ENCODE measurements around the gene SNCAIP. TPM values are rescaled to one million over a fixed set of nuclear protein-coding genes. Genes with fewer than 3 reads are reported as not detected.

Gene SNCAIP
- total RNA-seq, 1 experiment from 2014 or later: 0.21 TPM

DNA sequence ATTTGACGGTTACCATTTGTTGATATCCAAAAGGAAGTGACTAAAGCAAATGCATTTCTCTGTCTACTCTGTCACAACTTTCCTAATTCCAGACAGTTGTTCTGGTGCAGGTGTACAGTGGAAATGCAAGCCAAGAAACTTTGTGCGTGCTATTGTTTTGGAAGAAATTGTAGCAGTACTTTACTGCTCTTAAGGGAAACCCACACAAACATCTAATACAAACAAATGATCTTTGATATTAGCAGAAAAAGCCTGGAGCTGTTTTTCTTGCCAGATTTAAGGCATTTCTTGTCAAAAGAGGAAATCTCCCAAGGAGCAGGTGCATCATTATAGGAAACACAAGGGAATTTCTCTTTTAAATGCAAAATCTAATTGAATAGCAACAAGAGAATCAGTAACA is 2.0 kb downstream of the SNCAIP start:
- no peaks in the 10 kb centered on the region for H3K9me3 Mint-ChIP-seq (ENCODE audit: unreplicated experiment)
- no peak overlapping the region for H3K27ac Mint-ChIP-seq (ENCODE audit: low read depth, unreplicated experiment)
- no peaks in the 10 kb centered on the region for H3K36me3 Mint-ChIP-seq (ENCODE audit: insufficient read depth, unreplicated experiment)
- intact Hi-C loops (cut with micrococcal nuclease): loop anchor here (5.0 kb wide), 1 partner anchor 117 kb away; no protein-coding TSS in a partner anchor
- POLR2A ChIA-PET: interaction anchor here (1.1 to 1.7 kb wide), 2 partner anchors 9 to 132 kb away, joined by 3 to 4 read pairs; no protein-coding TSS in a partner anchor
- DNase-seq (ENCODE audit: unreplicated experiment): no peak
- peaks cover 30% of the 10 kb centered on the region for H3K27me3 Mint-ChIP-seq (ENCODE audit: insufficient read depth, unreplicated experiment)
- CTCF ChIA-PET: interaction anchor here (1.9 to 3.7 kb wide), 2 partner anchors 54 to 118 kb away, joined by 3 to 12 read pairs; no protein-coding TSS in a partner anchor
- BruUV-seq (replicated peaks): no TSS peak
- no peak overlapping the region for H3K4me3 Mint-ChIP-seq (ENCODE audit: unreplicated experiment)
- TF ChIP-seq, protein P1, sequence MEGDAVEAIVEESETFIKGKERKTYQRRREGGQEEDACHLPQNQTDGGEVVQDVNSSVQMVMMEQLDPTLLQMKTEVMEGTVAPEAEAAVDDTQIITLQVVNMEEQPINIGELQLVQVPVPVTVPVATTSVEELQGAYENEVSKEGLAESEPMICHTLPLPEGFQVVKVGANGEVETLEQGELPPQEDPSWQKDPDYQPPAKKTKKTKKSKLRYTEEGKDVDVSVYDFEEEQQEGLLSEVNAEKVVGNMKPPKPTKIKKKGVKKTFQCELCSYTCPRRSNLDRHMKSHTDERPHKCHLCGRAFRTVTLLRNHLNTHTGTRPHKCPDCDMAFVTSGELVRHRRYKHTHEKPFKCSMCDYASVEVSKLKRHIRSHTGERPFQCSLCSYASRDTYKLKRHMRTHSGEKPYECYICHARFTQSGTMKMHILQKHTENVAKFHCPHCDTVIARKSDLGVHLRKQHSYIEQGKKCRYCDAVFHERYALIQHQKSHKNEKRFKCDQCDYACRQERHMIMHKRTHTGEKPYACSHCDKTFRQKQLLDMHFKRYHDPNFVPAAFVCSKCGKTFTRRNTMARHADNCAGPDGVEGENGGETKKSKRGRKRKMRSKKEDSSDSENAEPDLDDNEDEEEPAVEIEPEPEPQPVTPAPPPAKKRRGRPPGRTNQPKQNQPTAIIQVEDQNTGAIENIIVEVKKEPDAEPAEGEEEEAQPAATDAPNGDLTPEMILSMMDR (IDR thresholded peaks at IDR 0.05; ENCODE audit: unreplicated experiment): no peak
- peaks cover 13% of the 10 kb centered on the region for H3K4me1 Mint-ChIP-seq (ENCODE audit: insufficient read depth, unreplicated experiment)

DNA sequence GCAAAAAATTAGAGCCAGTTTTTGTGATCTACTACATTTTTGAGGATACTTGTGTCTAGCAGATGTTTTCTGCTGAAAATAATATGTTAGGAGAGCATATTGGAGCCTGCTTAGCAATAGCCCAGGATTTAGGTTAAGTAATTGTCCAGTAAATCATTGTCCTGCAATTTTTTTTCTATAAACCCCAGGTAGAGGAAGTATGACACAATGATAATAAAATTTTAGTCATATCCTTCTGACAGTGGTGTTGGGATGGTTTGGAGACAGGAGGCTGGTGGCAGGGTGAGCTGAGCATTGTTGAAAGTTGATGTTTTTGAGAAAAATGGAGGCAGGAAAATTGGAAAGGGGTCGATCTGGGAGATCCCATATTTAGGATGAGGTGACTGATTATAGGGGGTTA is 3.5 kb downstream of the SNCAIP start:
- TF ChIP-seq, protein P1 (IDR thresholded peaks at IDR 0.05; ENCODE audit: unreplicated experiment): no peak
- no peak overlapping the region for H3K27ac Mint-ChIP-seq (ENCODE audit: low read depth, unreplicated experiment)
- DNase-seq (ENCODE audit: unreplicated experiment): no peak
- ChIA-PET CTCF (interaction anchor here (0.6 to 3.7 kb wide), 4 partner anchors 13 to 120 kb away, joined by 3 to 12 read pairs (median 3); no protein-coding TSS in a partner anchor), POLR2A (interaction anchor here (1.7 kb wide), 1 partner anchor 8 kb away, joined by 4 read pairs; no protein-coding TSS in a partner anchor)
- intact Hi-C loops (cut with micrococcal nuclease): no loop called here
- H3K27me3 Mint-ChIP-seq (ENCODE audit: insufficient read depth, unreplicated experiment): peaks cover 30% of the 10 kb centered on the region
- no peak overlapping the region for H3K4me3 Mint-ChIP-seq (ENCODE audit: unreplicated experiment)
- no TSS peak for BruUV-seq (replicated peaks)
- peaks cover 13% of the 10 kb centered on the region for H3K4me1 Mint-ChIP-seq (ENCODE audit: insufficient read depth, unreplicated experiment)
- H3K36me3 Mint-ChIP-seq (ENCODE audit: insufficient read depth, unreplicated experiment): no peaks in the 10 kb centered on the region
- H3K9me3 Mint-ChIP-seq (ENCODE audit: unreplicated experiment): no peaks in the 10 kb centered on the region

DNA sequence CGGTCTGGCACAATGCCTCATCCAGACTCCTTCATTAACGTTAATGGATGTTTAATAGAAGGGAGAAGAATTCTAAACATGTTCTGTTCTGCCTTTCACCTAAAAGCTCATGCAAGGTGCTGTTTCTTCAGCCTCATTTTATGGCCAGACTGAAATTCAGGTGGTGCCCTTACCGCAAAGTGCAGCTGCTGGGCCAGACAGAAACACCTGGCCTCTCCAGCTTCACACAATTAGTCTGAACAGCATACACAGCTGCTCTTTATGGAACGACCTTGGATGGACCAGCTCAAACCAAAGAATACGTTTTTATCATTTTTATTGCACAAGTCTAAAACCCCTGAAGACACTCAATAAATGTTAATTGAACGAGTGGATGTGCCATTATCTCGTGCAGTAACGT is 4.6 kb downstream of the SNCAIP start:
- no peaks in the 10 kb centered on the region for H3K9me3 Mint-ChIP-seq (ENCODE audit: unreplicated experiment)
- CTCF ChIA-PET: interaction anchor here (0.7 to 3.7 kb wide), 3 partner anchors 8 to 1802 kb away, joined by 3 to 12 read pairs (median 10); no protein-coding TSS in a partner anchor
- no peaks in the 10 kb centered on the region for H3K36me3 Mint-ChIP-seq (ENCODE audit: insufficient read depth, unreplicated experiment)
- TF ChIP-seq, protein P1 (IDR thresholded peaks at IDR 0.05; ENCODE audit: unreplicated experiment): no peak
- intact Hi-C loops (cut with micrococcal nuclease): no loop called here
- POLR2A ChIA-PET: no interaction called here
- no TSS peak for BruUV-seq (replicated peaks)
- no peak overlapping the region for H3K4me3 Mint-ChIP-seq (ENCODE audit: unreplicated experiment)
- H3K4me1 Mint-ChIP-seq (ENCODE audit: insufficient read depth, unreplicated experiment): peaks cover 13% of the 10 kb centered on the region
- peaks cover 30% of the 10 kb centered on the region for H3K27me3 Mint-ChIP-seq (ENCODE audit: insufficient read depth, unreplicated experiment)
- no peak for DNase-seq (ENCODE audit: unreplicated experiment)
- no peak overlapping the region for H3K27ac Mint-ChIP-seq (ENCODE audit: low read depth, unreplicated experiment)

DNA sequence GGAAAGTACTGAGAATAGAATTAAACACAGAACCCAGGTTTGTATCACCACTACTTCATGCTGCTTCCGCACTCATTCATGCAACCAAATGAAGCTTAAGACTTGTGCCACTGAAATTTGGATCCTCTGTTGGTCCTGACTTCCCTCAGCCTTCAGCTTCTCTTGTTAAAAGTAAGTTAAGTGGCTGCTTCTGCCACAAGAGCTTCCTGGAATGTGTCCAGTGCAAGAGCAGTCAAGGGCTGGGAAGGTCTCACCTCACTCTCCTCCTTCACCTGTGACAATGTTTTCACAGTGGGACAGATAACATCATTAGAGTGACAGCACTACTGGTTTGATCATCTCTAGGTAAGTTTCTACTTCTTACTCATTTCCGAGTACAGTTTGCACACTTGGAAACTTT is 7.9 kb downstream of the SNCAIP start:
- ChIA-PET CTCF (interaction anchor here (0.9 to 1.3 kb wide), 4 partner anchors 23 to 126 kb away, joined by 3 to 6 read pairs (median 3); no protein-coding TSS in a partner anchor), POLR2A (no interaction called here)
- no peaks in the 10 kb centered on the region for H3K4me1 Mint-ChIP-seq (ENCODE audit: insufficient read depth, unreplicated experiment)
- TF ChIP-seq, protein P1 (IDR thresholded peaks at IDR 0.05; ENCODE audit: unreplicated experiment): no peak
- H3K4me3 Mint-ChIP-seq (ENCODE audit: unreplicated experiment): no peak overlapping the region
- DNase-seq (ENCODE audit: unreplicated experiment): no peak
- H3K9me3 Mint-ChIP-seq (ENCODE audit: unreplicated experiment): no peaks in the 10 kb centered on the region
- intact Hi-C loops (cut with micrococcal nuclease): no loop called here
- H3K36me3 Mint-ChIP-seq (ENCODE audit: insufficient read depth, unreplicated experiment): no peaks in the 10 kb centered on the region
- H3K27me3 Mint-ChIP-seq (ENCODE audit: insufficient read depth, unreplicated experiment): peaks cover 18% of the 10 kb centered on the region
- BruUV-seq (replicated peaks): no TSS peak
- H3K27ac Mint-ChIP-seq (ENCODE audit: low read depth, unreplicated experiment): no peak overlapping the region
